ENCODE results near the gene DLG2. TPM values are rescaled to one million over a fixed set of nuclear protein-coding genes. Genes with fewer than 3 reads are reported as not detected.

DLG2 gene
- total and polyA plus RNA-seq, 2 donors (not counting 3 experiments of a cell fraction or from before 2014, with no cell fraction given) = 0.15 to 1.1 TPM

DNA sequence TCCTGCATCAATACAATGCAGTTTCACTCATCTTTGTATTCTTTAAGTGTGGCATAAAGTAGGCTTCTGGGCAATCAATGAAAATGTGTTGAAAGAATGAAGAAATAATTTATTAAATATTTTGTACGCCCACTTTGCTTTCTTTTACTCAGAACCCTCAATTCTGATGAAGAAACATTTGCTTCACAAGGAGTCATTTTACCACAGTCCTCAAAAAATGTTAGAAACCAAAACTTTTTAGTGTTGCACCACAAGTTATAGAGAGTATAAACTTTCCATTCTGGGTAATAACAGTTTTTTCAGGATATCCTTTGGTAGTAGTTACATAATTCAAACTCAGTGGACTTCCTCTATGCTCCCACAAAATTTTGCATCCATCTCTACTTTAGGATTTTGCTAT, 360.5 kb downstream of the DLG2 start:
- H3K4me3 ChIP-seq (replicated peaks in 1 of 3; ENCODE audit: insufficient read depth in 1 of 3, low read depth in 1 of 3, low read length in 3 of 3) = no peak overlapping the region
- dilution Hi-C loops (cut with MboI; ENCODE audit: extremely low pct_ligation_motif_present, low sequenced_read_pairs) = no loop called here
- intact Hi-C loops (cut with micrococcal nuclease) = no loop called here
- no peak overlapping the region for H2AFZ ChIP-seq (ENCODE audit: low read depth, low read length)
- no peaks in the 10 kb centered on the region for H3K9me1 ChIP-seq (replicated peaks; ENCODE audit: control insufficient read depth, extremely low read depth, insufficient read depth, low read length)
- POLR2A ChIA-PET = no interaction called here
- CTCF ChIA-PET = no interaction called here
- FAIRE-seq = no peak
- no peak for DNase-seq (ENCODE audit: low read depth, low spot score)
- no peaks in the 10 kb centered on the region for H3K79me2 ChIP-seq (ENCODE audit: control insufficient read depth, insufficient read depth, low read length)
- no TSS peak for BruUV-seq (replicated peaks)
- peaks cover 4% of the 10 kb centered on the region for H3K9me3 ChIP-seq (replicated peaks; ENCODE audit: control insufficient read depth, insufficient read depth, low read length)
- H3K4me2 ChIP-seq (ENCODE audit: insufficient read depth, low read length) = no peak overlapping the region
- no peaks in the 10 kb centered on the region for H4K20me1 ChIP-seq (replicated peaks; ENCODE audit: control insufficient read depth, extremely low read depth, insufficient read depth, low read length)
- no peak overlapping the region for H3K9ac ChIP-seq (replicated peaks; ENCODE audit: extremely low read depth, insufficient read depth, low read length)
- no peaks in the 10 kb centered on the region for H3K27me3 ChIP-seq (ENCODE audit: control insufficient read depth in 2 of 2, insufficient read depth in 2 of 2, low read length in 2 of 2)
- TF ChIP-seq EZH2 (IDR thresholded peaks at IDR 0.05; ENCODE audit: borderline replicate concordance, low read depth, low read length, severe bottlenecking) (no peak), POLR2AphosphoS5 (IDR thresholded peaks at IDR 0.05; ENCODE audit: insufficient read depth, low read depth, low read length) (no peak), MYC (IDR thresholded peaks at IDR 0.05; ENCODE audit: low read depth, low read length) (no peak), FOS (IDR thresholded peaks at IDR 0.05; ENCODE audit: borderline replicate concordance, insufficient read depth, low read length) (no peak), JUN (IDR thresholded peaks at IDR 0.05; ENCODE audit: borderline replicate concordance, insufficient read depth, insufficient read length, low read depth) (no peak), GATA2 (IDR thresholded peaks at IDR 0.05; ENCODE audit: insufficient read depth, insufficient read length, low read depth, low read length) (no peak), POLR2A (IDR thresholded peaks at IDR 0.05; ENCODE audit: low read depth, low read length) (no peak)
- TF ChIP-seq, protein P1, sequence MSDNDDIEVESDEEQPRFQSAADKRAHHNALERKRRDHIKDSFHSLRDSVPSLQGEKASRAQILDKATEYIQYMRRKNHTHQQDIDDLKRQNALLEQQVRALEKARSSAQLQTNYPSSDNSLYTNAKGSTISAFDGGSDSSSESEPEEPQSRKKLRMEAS (IDR thresholded peaks at IDR 0.05; ENCODE audit: insufficient read depth, insufficient read length) = no peak
- no peaks in the 10 kb centered on the region for H3K36me3 ChIP-seq (ENCODE audit: control insufficient read depth in 2 of 2, extremely low read depth in 1 of 2, insufficient read depth in 2 of 2, low read length in 2 of 2)
- no peaks in the 10 kb centered on the region for H3K4me1 ChIP-seq (ENCODE audit: control insufficient read depth, extremely low read depth, insufficient read depth, low read length)
- no peak overlapping the region for H3K27ac ChIP-seq (ENCODE audit: insufficient read depth, low read depth, low read length)

DNA sequence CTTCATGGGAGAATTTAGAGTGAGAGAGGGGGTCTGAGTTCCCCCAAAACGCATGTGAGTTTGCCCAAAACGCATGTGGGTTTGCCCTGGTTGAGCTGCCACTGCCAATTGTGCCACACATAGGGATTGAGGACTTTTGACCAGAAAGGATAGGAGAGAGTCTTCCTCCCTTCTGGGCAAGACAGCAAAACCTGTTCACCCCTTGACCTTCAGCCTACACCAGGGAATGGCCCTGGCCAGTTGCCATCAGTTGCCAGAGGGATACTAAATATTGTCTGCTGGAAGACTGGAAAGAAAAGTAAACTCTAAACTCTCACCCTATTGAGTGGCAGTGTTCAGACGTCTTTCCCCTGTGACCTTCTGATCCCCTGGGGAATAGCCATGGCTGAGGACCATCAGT, 363.8 kb downstream of the DLG2 start:
- POLR2A ChIA-PET = no interaction called here

More for the DNA sequence above, 363.8 kb downstream of the DLG2 start:
- Histone ChIP-seq H3K27ac (ENCODE audit: insufficient read depth, low read depth, low read length) (no peak overlapping the region), H3K9me1 (replicated peaks; ENCODE audit: control insufficient read depth, extremely low read depth, insufficient read depth, low read length) (no peaks in the 10 kb centered on the region), H3K9ac (replicated peaks; ENCODE audit: extremely low read depth, insufficient read depth, low read length) (no peak overlapping the region), H3K4me2 (ENCODE audit: insufficient read depth, low read length) (no peak overlapping the region), H3K9me3 (replicated peaks; ENCODE audit: control insufficient read depth, insufficient read depth, low read length) (peaks cover 4% of the 10 kb centered on the region), H3K79me2 (ENCODE audit: control insufficient read depth, insufficient read depth, low read length) (no peaks in the 10 kb centered on the region), H2AFZ (ENCODE audit: low read depth, low read length) (no peak overlapping the region), H4K20me1 (replicated peaks; ENCODE audit: control insufficient read depth, extremely low read depth, insufficient read depth, low read length) (no peaks in the 10 kb centered on the region), H3K36me3 (ENCODE audit: control insufficient read depth in 2 of 2, extremely low read depth in 1 of 2, insufficient read depth in 2 of 2, low read length in 2 of 2) (no peaks in the 10 kb centered on the region), H3K4me1 (ENCODE audit: control insufficient read depth, extremely low read depth, insufficient read depth, low read length) (no peaks in the 10 kb centered on the region), H3K27me3 (ENCODE audit: control insufficient read depth in 2 of 2, insufficient read depth in 2 of 2, low read length in 2 of 2) (no peaks in the 10 kb centered on the region), H3K4me3 (replicated peaks in 1 of 3; ENCODE audit: insufficient read depth in 1 of 3, low read depth in 1 of 3, low read length in 3 of 3) (no peak overlapping the region)
- intact Hi-C loops (cut with micrococcal nuclease) = no loop called here
- no peak for TF ChIP-seq POLR2A (IDR thresholded peaks at IDR 0.05; ENCODE audit: low read depth, low read length)
- TF ChIP-seq, protein P1 (IDR thresholded peaks at IDR 0.05; ENCODE audit: insufficient read depth, insufficient read length) = no peak
- no peak for TF ChIP-seq EZH2 (IDR thresholded peaks at IDR 0.05; ENCODE audit: borderline replicate concordance, low read depth, low read length, severe bottlenecking)
- no peak for TF ChIP-seq MYC (IDR thresholded peaks at IDR 0.05; ENCODE audit: low read depth, low read length)
- TF ChIP-seq, protein P2, sequence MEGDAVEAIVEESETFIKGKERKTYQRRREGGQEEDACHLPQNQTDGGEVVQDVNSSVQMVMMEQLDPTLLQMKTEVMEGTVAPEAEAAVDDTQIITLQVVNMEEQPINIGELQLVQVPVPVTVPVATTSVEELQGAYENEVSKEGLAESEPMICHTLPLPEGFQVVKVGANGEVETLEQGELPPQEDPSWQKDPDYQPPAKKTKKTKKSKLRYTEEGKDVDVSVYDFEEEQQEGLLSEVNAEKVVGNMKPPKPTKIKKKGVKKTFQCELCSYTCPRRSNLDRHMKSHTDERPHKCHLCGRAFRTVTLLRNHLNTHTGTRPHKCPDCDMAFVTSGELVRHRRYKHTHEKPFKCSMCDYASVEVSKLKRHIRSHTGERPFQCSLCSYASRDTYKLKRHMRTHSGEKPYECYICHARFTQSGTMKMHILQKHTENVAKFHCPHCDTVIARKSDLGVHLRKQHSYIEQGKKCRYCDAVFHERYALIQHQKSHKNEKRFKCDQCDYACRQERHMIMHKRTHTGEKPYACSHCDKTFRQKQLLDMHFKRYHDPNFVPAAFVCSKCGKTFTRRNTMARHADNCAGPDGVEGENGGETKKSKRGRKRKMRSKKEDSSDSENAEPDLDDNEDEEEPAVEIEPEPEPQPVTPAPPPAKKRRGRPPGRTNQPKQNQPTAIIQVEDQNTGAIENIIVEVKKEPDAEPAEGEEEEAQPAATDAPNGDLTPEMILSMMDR (IDR thresholded peaks at IDR 0.05; ENCODE audit: extremely low read depth in 1 of 2, insufficient read depth in 1 of 2, low read depth in 1 of 2, low read length in 2 of 2) = no peak
- no peak for TF ChIP-seq GATA2 (IDR thresholded peaks at IDR 0.05; ENCODE audit: insufficient read depth, insufficient read length, low read depth, low read length)
- TF ChIP-seq POLR2AphosphoS5 (IDR thresholded peaks at IDR 0.05; ENCODE audit: insufficient read depth, low read depth, low read length) = no peak
- no peak for TF ChIP-seq JUN (IDR thresholded peaks at IDR 0.05; ENCODE audit: borderline replicate concordance, insufficient read depth, insufficient read length, low read depth)
- no peak for TF ChIP-seq FOS (IDR thresholded peaks at IDR 0.05; ENCODE audit: borderline replicate concordance, insufficient read depth, low read length)
- CTCF ChIA-PET = no interaction called here
- DNase-seq (ENCODE audit: low read depth, low spot score) (no peak), FAIRE-seq (no peak)
- dilution Hi-C loops (cut with MboI; ENCODE audit: extremely low pct_ligation_motif_present, low sequenced_read_pairs) = no loop called here
- BruUV-seq (replicated peaks) = no TSS peak
